ENCODE measurements around the gene ZNF790. TPM values are rescaled to one million over a fixed set of nuclear protein-coding genes. Genes with fewer than 3 reads are reported as not detected.
A peak's percentile ranks its signal among the peaks of the same experiment; 100 is the strongest.

Gene ZNF790
- total and polyA plus RNA-seq, 2 of the 13 experiments (the other 11 are each of a cell fraction or from before 2014, with no cell fraction given): 1.3 to 5.3 TPM

- TF ChIP-seq PRDM10 (CRISPR knock-in tag; IDR thresholded peaks at IDR 0.05; ENCODE audit: low read depth) (peak; percentile 93), KDM2A (CRISPR knock-in tag; IDR thresholded peaks at IDR 0.05; ENCODE audit: borderline replicate concordance, low read depth) (peak; percentile 96), ZSCAN5A (CRISPR knock-in tag; IDR thresholded peaks at IDR 0.05; ENCODE audit: borderline replicate concordance) (0 out of 2 replicates have a peak, but pooled peaks have one; percentile 43), IKZF5 (CRISPR knock-in tag; IDR thresholded peaks at IDR 0.05) (no peak), NR2F1 (CRISPR knock-in tag; IDR thresholded peaks at IDR 0.05) (no peak), RBAK (CRISPR knock-in tag; IDR thresholded peaks at IDR 0.05) (0 out of 2 replicates have a peak, but pooled peaks have one; percentile 41), ZNF326 (CRISPR knock-in tag; IDR thresholded peaks at IDR 0.05; ENCODE audit: borderline replicate concordance) (no peak), ZNF572 (CRISPR knock-in tag; IDR thresholded peaks at IDR 0.05) (no peak), SMAD3 (CRISPR knock-in tag; IDR thresholded peaks at IDR 0.05) (no peak), POLR2A (IDR thresholded peaks at IDR 0.05; ENCODE audit: insufficient read depth in 1 of 2, low read depth in 2 of 2, low read length in 2 of 2) (peak; percentile 61 to 78; a peak in 3 of 4 replicates), ZIK1 (CRISPR knock-in tag; IDR thresholded peaks at IDR 0.05; ENCODE audit: borderline replicate concordance, low read depth) (no peak; the same call in 1 of the 2 replicates), ZNF672 (CRISPR knock-in tag; IDR thresholded peaks at IDR 0.05) (no peak), HNRNPH1 (optimal IDR thresholded peaks at IDR 0.05; ENCODE audit: low read depth, low read length) (no peak), THAP9 (CRISPR knock-in tag; IDR thresholded peaks at IDR 0.05; ENCODE audit: borderline replicate concordance) (peak; percentile 100), KDM5A (IDR thresholded peaks at IDR 0.05; ENCODE audit: borderline replicate concordance, low read length) (peak; percentile 89), NFYB (CRISPR knock-in tag; IDR thresholded peaks at IDR 0.05) (peak; percentile 31; the same call in 1 of the 2 replicates), ARNT (IDR thresholded peaks at IDR 0.05) (no peak), CREB3 (CRISPR knock-in tag; IDR thresholded peaks at IDR 0.05) (peak; percentile 73; the same call in 1 of the 2 replicates)
Measured at GRCh38 chr19:36837906-36838783, at the start of gene ZNF790 (continued).
